ENCODE measurements around the gene NADK. TPM values are rescaled to one million over a fixed set of nuclear protein-coding genes. Genes with fewer than 3 reads are reported as not detected.

The NADK gene
- 40.0 and 49.5 TPM in 2 replicates for total RNA-seq

GRCh38 chr1:1777950-1778662 lies at the start of gene NADK:
Gene NADK (minus strand): TSS chr1:1778470. CDS start chr1:1765406, 13,064 bp downstream.

GRCh38 chr1:1724035-1724864 lies 54.0 kb downstream of the NADK start, which contains the start of gene CDK11A:
Gene CDK11A (minus strand): TSS chr1:1724357. CDS start chr1:1722818, 1,539 bp downstream.

Other genes with a start within 250 kb of the NADK start
- 2.0 and 2.8 TPM in 2 replicates for gene TMEM240, start 237.8 kb downstream of the NADK start, total RNA-seq
- gene SSU72, start 203.6 kb downstream of the NADK start, total RNA-seq: 51.3 and 54.8 TPM in 2 replicates
- 0.79 and 0.87 TPM in 2 replicates for gene FNDC10, start 178.3 kb downstream of the NADK start, total RNA-seq
- 43.3 and 58.3 TPM in 2 replicates for gene MIB2, start 163.0 kb downstream of the NADK start, total RNA-seq
- gene MMP23B, start 146.3 kb downstream of the NADK start, total RNA-seq: 1.7 and 1.8 TPM in 2 replicates
- gene CDK11B, start 119.5 kb downstream of the NADK start, total RNA-seq: 8.2 and 9.1 TPM in 2 replicates
- gene SLC35E2B, start 85.7 kb downstream of the NADK start, total RNA-seq: 18.4 and 19.3 TPM in 2 replicates
- gene CDK11A, start 54.1 kb downstream of the NADK start, total RNA-seq: 11.7 and 12.9 TPM in 2 replicates
- 110 and 128 TPM in 2 replicates for gene GNB1, start 112.6 kb upstream of the NADK start, total RNA-seq
- 0.31 and 0.40 TPM in 2 replicates for gene CALML6, start 136.8 kb upstream of the NADK start, total RNA-seq
- gene TMEM52, start 140.8 kb upstream of the NADK start, total RNA-seq: not detected in 2 replicates
- not detected in 2 replicates for gene CFAP74, start 225.3 kb upstream of the NADK start, total RNA-seq
- not detected in 2 replicates for gene GABRD, start 240.9 kb upstream of the NADK start, total RNA-seq